ACHN (cell line): Measurements from ENCODE around the gene GNPNAT1.
"Not testable (repeated sequence)": the region's sequence is repeated elsewhere in the genome, so short reads cannot be mapped to it uniquely, and the experiment has no call there.

Source experiments
- DNase-seq: peaks from one replicate; pipeline ENCODE4 v3.0.0-alpha.2; 2015
- in situ Hi-C: cut with HindIII; loops from 2 replicates; pipeline ENCODE4 v1.10.0; 2017; ENCODE audit warnings: low sequenced_read_pairs, low pct_ligation_motif_present, low pct_unique_long_range_greater_than_20kb

Gene GNPNAT1

GRCh38 chr14:52735921-52736489 lies 55.4 kb downstream of the GNPNAT1 start:
- in situ Hi-C loops: no loop called here
- no peak for DNase-seq

- no peak for DNase-seq
Observed at GRCh38 chr14:52733824-52734223, 57.6 kb downstream of the GNPNAT1 start.

GRCh38 chr14:52730709-52731111 lies 60.7 kb downstream of the GNPNAT1 start:
- DNase-seq: peak; percentile 46
- in situ Hi-C loops: no loop called here

More at GRCh38 chr14:52733824-52734223, 57.6 kb downstream of the GNPNAT1 start:
- in situ Hi-C loops: no loop called here

GRCh38 chr14:52729925-52730708 lies 61.3 kb downstream of the GNPNAT1 start, which contains the start of gene STYX:
TSS of gene STYX (plus strand) at chr14:52730166. CDS start at chr14:52730475, 309 bp downstream.
- DNase-seq: peak; percentile 96

GRCh38 chr14:52729585-52729924 lies 61.9 kb downstream of the GNPNAT1 start:
- no peak for DNase-seq
- in situ Hi-C loops: no loop called here

More at GRCh38 chr14:52729925-52730708, 61.3 kb downstream of the GNPNAT1 start, which contains the start of gene STYX:
- in situ Hi-C loops: no loop called here

- in situ Hi-C loops, DNase-seq: not testable (repeated sequence)
Observed at GRCh38 chr14:52729035-52729434, 62.4 kb downstream of the GNPNAT1 start.

- DNase-seq, in situ Hi-C loops: not testable (repeated sequence)
Observed at GRCh38 chr14:52727509-52727908, 63.9 kb downstream of the GNPNAT1 start.
